Activated T-cell treated with anti-CD3 and anti-CD28 coated beads, Interleukin-2, amount 50 U/mL, for 1 hour (primary cell): ENCODE results near the gene PRG2.
"Not testable (repeated sequence)": the region's sequence is repeated elsewhere in the genome, so short reads cannot be mapped to it uniquely, and the experiment has no call there.

ENCODE experiments used
- DNase-seq: peaks from one replicate; pipeline ENCODE4 v3.0.0-alpha.2; 2020

PRG2 gene

DNA sequence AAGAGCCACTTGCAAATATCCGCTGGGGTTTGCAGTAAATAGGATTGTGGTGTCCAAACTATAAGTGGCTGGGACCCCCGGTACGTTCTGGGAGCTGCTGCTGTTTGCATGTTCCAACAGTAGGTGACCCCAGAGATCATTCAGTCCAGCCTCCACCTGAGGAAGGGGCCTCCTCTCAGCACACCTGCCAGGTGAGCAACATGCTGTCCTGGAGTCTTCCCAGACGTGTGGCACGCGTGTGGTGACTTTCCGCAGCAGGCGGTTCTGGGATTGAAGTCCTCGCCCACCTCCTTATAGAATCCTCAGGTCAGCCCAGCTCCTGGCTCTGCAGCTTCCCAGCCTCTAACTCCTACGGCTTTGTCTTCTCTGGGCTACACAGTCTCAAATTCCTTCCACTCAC lies 45.6 kb downstream of the PRG2 start:
- DNase-seq, result no peak

DNA sequence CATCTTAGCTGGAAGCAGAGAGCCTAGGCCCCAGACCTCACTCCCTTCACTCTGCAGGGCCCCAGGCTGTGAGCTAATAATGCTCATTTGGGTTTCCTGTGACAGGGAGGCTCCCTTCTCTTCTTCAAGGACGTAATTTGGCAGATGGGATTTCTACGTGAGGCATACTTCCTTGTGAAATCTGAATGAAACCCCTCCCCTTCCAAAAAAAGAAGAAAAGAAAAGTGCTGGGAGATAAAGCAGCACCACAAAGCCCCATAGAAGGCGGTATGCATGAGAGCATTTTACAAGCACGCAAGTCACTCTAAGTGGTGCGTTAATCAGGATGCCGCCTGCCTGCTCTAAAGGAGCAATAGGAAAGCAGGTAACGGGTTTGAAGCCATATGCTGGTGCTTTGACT lies 46.6 kb downstream of the PRG2 start:
- no peak for DNase-seq

DNA sequence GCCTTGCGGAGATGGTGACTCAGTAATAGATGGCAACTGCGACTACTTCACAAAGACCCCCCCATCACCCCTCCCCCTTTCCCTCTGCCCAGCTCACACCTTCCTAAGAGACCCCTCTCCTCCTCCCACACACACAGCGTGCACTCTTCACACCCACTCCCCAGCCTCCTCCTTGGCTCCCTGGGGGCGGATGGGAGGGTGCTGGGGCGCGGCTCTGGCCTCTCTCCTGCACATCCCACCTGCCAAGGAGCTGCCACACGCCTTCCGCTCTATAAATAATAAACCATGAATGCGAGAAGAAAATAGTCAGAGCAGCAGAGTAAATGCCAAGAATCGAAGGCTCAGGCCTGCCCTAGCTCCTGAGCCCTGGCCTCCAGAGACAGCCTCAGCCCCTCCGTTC lies 47.7 kb downstream of the PRG2 start:
- DNase-seq, result no peak

DNA sequence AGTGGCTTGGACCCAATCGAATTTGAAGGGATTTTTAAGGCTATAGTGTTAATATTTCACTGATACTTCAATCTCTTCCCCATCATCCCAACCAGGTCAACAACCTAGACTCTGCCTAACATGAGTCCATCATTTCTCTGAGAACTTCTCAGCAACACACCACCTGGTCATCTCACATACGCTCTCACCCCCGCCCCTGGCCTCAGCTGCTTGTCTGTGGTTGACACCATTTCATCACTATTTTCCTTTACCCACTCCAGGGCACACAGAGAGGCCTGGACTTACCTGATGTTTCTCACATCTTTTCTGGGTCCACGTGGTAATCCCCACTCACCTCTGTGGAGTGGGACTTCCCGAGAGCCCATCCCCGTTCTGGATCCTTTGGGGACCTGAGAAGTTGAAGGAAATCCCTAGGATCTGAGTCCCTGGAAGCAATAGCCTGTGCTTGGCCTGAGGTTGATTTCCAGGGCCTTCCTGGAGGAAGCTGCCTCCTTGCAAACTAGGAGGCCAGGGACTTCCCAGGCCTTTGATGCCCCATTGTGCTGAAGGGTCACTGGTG lies 49.1 kb downstream of the PRG2 start:
- no peak for DNase-seq

DNA sequence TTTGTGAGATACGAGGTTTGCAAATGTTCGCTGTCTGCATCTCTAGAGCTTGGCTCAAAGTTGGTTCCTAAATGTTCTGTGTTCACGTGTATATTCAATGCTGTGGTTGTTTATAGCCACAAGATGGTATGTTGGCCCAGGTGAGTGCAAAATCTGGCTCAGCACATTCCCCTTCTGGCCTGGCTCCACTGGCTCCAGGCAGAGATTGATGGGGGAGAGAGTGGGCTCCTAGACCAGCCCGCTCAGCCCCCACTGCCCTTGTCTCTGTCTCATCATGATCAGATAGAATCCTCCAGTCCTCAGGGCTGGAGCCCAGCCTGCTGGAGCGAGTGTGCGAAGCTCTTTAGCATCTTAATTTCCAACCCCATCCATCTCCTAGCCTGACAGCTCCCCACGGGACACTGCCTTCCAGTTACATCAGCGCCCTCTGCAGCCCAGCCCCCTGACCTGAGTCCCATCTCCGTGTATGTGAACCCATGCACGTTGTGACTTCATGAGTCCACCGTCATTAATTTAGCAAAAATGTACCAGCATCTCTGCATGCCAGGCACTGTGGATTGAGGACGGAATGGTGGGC lies 50.3 kb downstream of the PRG2 start:
- no peak for DNase-seq

DNA sequence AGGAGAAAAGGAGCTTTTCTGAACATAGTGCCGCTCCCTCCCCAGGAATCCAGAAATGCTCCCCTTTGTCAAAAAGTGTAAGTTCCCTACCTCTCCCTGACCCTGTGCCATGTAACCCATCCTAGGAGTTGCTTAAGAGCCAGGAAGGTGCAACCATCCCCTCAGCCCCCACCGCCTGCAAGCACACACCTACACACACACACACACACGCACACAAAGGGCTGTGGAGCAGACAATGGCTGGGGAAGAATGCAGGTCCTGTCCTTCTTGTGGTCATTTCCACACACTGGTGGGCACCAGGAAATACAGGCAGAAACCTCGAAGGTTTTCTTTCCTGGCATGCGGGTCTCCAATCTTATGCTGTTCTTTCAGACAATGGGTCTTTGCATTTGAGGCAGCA lies 51.1 kb downstream of the PRG2 start:
- DNase-seq, result no peak

DNA sequence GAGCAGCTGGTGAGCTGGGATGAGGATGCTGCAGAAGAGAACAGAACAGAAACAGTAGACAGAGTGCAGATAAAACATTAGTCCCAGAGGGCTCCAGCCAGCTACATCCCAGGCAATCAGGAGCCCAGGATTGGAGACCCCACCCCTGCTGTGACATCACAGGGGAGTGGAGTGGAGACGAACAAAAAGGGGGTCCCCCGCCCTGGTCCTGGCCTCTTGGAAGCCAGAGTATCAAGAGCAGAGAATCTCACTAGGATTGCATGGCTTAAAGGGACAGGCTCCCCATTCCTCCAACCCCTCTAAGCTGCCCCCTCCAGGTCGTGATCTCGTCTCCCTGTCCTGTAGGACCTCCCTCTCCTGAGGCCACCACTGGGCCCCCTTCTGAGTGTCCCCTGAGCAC lies 52.3 kb downstream of the PRG2 start, which contains the start of gene P2RX3:
TSS of gene P2RX3 (plus strand) at position 211 of the 400 bp plus-strand sequence. CDS start 199 bp downstream, outside the sequence.
- no peak for DNase-seq

DNA sequence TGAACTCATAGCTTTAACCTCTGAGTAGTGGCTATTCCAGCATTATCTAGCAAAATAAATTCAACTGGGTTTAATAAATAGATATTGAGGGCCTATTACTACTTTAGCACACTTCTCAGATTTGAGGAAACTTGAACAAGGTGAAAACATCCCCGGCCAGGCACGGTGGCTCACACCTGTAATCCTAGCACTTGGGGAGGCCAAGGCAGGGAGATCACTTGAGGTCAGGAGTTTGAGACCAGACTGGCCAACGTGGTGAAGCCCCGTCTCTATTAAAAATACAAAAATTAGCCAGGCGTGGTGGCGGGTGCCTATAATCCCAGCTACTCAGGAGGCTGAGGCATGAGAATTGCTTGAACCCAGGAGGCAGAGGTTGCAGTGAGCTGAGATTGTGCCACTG lies 53.6 kb downstream of the PRG2 start:
- DNase-seq, result not testable (repeated sequence)
